ENCODE data around the gene TRAF2. TPM values are rescaled to one million over a fixed set of nuclear protein-coding genes. Genes with fewer than 3 reads are reported as not detected.
"Not testable (repeated sequence)": the region's sequence is repeated elsewhere in the genome, so short reads cannot be mapped to it uniquely, and the experiment has no call there.

The TRAF2 gene
- total RNA-seq (2014; rRNA removed; shearing (Covaris generic); ENCODE audit: low replicate concordance), result 61.9 and 67.0 TPM in 2 replicates

DNA sequence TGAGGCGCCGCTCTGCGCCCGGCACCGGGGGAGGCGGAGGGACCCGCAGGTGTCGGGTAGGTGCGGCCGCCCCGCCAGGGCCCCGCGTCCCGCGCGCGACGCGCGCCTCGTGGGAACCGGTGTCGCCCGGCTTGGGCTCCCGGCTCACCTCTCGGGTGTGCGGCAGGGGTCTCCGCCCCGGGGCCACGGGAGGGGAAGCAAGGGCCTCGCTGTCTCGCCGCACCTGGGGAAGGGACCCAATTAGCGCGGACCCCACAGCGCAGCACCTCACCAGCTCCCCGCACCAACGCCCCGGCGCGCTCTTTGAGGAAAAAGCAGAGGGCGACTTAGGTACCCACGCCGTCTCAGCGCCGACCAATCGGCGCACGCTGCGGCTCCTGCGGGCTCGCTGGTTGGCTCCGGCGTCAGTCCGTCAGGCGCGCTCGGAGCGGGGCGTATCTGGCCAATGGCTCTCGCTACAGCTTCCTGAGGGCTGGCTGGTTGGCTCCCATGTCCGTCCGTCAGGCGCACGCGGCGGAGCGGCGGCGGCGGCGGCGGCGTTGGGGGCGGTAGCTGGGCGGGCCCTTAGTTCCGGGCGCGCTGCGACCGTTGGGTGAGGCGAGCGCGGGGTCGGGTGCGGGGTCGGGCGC is at the start of gene TRAF2:
Gene TRAF2 (plus strand): TSS at position 567 of the 629 bp plus-strand sequence. CDS start 12,225 bp downstream, outside the sequence.
- in situ Hi-C loops (cut with HindIII; ENCODE audit: low pct_unique_long_range_greater_than_20kb, low sequenced_read_pairs), result no loop called here
- DNase-seq (ENCODE audit: low read depth), result peak; percentile 97

- in situ Hi-C loops (cut with HindIII; ENCODE audit: low pct_unique_long_range_greater_than_20kb, low sequenced_read_pairs), result no loop called here
Observed at GRCh38 chr9:136837146-136837855, 49.0 kb upstream of the TRAF2 start.

DNA sequence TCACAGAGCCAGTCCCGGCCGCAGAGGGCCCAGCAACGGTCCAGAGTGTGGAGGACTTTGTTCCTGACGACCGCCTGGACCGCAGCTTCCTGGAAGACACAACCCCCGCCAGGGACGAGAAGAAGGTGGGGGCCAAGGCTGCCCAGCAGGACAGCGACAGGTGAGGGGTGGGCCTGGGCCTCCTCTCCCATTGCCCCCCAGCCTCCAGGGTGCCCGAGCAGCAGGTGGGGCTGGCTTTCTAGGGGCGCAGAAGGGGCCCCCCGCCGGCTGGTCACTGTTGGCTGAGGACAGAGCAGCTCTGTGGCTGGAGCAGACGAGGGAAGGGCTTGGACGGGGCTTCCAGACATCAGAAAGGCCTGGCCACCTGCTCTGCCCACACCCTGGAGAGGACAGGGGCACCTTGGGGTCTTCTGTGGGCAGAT is 48.4 kb upstream of the TRAF2 start:
- in situ Hi-C loops (cut with HindIII; ENCODE audit: low pct_unique_long_range_greater_than_20kb, low sequenced_read_pairs); DNase-seq (ENCODE audit: low read depth): not testable (repeated sequence)

More at GRCh38 chr9:136837146-136837855, 49.0 kb upstream of the TRAF2 start:
- no peak for DNase-seq (ENCODE audit: low read depth)

DNA sequence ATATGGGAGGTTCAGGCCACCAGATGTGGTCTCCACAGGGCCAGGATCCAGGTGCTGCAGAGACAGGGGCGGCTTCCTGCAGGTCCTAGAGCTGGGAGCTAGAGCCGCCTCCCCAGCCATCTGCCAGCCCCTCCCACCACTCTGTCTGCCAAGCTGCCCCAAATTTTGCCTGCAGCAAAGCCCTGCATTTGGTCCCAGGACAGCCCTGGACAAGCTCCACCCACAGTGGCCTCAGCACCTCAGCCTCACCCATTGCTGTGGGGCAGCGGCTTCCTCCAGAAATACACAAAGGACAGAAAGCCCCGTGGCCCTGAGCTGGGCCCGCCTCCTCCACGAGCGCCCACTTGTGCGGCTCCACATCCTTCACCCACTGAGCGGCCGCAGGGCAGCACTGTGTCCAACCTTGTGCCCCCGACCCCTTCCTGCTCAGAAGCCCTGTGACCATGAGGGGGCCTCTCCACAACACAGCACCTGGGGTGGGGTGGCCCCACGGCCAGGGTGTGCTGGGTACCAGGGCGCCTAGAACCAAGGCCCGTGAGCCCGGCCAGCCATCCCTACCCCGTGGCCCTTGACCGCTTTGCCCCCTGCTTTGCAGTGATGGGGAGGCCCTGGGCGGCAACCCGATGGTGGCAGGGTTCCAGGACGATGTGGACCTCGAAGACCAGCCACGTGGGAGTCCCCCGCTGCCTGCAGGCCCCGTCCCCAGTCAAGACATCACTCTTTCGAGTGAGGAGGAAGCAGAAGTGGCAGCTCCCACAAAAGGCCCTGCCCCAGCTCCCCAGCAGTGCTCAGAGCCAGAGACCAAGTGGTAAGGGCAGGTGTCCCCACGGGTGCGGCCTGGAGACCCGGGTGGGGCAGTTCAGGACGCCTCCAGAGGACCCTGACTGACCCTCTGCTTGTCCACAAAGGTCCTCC is 47.7 kb upstream of the TRAF2 start:
- in situ Hi-C loops (cut with HindIII; ENCODE audit: low pct_unique_long_range_greater_than_20kb, low sequenced_read_pairs), result no loop called here
- no peak for DNase-seq (ENCODE audit: low read depth)

DNA sequence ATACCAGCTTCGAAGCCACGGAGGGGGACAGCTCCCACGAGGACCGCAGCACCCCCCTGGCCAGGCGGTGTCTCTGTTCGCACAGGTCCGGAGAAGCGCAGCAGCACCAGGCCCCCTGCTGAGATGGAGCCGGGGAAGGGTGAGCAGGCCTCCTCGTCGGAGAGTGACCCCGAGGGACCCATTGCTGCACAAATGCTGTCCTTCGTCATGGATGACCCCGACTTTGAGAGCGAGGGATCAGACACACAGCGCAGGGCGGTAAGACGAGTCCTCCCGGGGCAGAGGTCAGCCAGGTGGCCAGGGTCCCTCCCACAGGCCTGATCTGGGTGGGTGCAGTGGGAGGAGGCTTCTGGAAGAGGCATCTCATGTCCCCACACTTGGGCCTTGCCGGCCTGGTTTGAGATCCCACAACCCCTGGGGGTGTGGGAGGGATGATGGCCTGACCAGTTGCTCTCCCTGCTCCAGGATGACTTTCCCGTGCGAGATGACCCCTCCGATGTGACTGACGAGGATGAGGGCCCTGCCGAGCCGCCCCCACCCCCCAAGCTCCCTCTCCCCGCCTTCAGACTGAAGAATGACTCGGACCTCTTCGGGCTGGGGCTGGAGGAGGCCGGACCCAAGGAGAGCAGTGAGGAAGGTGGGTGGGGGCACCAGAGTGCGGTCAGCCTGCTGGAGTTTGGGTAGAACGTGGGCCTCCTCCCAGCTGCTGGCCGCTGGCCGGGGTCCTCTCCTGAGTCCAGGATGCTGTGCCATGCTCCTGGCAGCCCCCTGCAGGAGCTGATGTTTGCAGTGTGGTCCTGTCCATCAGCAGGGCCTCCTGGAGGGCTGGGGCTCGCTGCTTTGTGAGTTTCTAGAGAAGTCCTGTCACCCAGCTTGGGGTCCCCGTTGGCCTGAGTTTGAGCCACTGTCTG is 46.8 kb upstream of the TRAF2 start:
- in situ Hi-C loops (cut with HindIII; ENCODE audit: low pct_unique_long_range_greater_than_20kb, low sequenced_read_pairs), result no loop called here
- no peak for DNase-seq (ENCODE audit: low read depth)

GRCh38 chr9:136840140-136840876 is 46.0 kb upstream of the TRAF2 start:
- peak; percentile 31 for DNase-seq (ENCODE audit: low read depth)
- in situ Hi-C loops (cut with HindIII; ENCODE audit: low pct_unique_long_range_greater_than_20kb, low sequenced_read_pairs), result no loop called here

GRCh38 chr9:136840877-136841645 is 45.3 kb upstream of the TRAF2 start:
- in situ Hi-C loops (cut with HindIII; ENCODE audit: low pct_unique_long_range_greater_than_20kb, low sequenced_read_pairs), result no loop called here
- peak; percentile 79 for DNase-seq (ENCODE audit: low read depth)

DNA sequence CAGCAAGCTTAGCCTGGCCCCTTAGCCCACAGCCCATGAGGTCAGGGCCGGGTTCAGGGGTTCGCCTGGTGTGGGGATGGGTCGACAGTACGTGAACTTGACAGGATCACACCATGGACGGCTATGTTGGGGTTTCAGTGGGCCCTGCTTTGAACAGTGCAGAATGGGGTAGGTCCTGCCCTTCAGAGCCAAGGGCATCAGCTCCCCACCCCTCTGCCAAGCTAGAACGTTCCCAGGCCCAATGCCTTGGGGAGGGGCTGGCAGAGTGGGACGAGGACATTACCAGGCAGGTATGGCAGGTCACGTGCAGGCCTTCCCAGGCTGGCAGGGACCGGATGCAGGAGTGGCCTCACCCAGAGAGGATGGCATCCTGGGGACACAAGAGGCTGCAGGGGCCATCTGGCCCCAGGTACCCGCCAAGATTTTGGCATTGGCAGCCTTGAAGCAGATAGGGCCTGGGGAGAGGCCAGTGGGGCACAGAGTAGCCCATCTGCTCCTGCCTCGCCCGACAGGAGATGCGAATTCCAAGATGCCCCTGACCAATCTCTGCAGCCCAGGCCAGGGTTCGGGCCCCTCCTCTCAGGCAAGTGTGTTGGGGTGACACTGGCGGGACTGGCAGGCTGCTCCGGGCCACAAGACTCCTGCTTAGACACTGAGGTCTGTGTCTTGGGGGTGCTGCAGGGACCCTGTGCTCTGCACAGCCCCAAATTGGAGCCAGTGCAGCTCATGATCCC is 44.5 kb upstream of the TRAF2 start:
- DNase-seq (ENCODE audit: low read depth); in situ Hi-C loops (cut with HindIII; ENCODE audit: low pct_unique_long_range_greater_than_20kb, low sequenced_read_pairs): not testable (repeated sequence)

DNA sequence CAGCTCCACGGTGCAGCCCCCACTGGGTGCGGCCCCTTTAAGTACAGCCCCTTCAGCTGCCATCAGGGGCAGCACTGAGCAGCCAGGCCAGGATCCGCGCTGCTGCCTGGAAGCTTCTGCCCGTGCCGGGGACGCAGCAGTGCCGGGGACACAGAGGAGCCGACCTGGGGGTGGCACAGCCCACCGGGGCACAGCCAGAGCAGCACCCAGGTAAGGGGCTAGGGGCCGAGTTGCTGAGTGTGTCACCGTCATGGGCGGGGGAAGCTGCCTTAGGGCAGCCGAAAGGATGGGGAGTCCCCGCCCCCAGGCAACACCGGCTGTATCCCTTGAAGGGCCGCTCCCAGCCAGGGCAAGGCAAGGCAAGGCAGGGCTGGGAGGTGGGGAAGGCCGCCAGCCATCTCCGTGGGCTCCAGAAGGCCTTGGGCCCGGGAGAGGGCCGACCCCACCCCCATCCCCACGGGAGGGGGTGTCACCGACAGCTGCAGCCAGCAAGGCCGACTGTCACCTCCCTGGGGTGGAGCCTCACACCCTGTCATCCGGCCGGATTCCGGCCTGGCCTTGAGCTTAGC is 43.9 kb upstream of the TRAF2 start, which contains the start of gene AJM1:
Gene AJM1 (plus strand): TSS at position 99 of the 569 bp plus-strand sequence. CDS start 1,937 bp downstream, outside the sequence.
- in situ Hi-C loops (cut with HindIII; ENCODE audit: low pct_unique_long_range_greater_than_20kb, low sequenced_read_pairs), result not testable (repeated sequence)
- DNase-seq (ENCODE audit: low read depth), result peak; percentile 70

DNA sequence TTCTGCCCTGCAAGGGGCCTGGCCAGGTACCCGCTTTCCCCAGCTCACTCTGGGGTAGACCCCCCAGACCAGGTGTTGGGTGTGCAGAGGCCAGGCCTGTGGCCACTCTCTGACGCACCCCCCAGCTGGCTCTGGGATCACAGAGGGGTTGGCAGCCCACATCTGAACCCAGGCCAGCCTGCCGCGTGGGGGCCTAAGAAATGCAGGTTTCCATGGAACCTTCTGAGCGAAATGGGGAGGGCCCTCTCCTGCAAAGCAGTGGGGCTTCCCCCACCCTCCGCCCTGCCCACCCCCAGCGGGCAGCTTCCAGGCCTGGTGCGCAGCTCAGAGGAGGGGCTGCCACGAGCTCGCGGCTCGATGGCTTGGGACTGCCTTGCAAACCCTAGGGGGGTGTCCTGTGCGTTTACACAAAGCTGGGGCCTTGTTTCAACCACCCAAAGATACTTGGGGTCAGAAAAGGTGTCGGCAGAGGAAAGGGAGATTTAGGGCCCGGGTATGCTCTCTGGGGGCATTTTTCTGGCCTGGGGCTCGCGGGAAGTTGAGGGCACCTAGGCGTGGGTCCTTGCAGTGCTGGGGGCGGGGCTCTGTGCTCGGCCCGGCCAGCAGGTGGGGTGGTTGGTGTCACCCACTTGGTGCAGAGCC is 43.0 kb upstream of the TRAF2 start:
- DNase-seq (ENCODE audit: low read depth); in situ Hi-C loops (cut with HindIII; ENCODE audit: low pct_unique_long_range_greater_than_20kb, low sequenced_read_pairs): not testable (repeated sequence)

GRCh38 chr9:136843801-136844740 is 42.2 kb upstream of the TRAF2 start:
- in situ Hi-C loops (cut with HindIII; ENCODE audit: low pct_unique_long_range_greater_than_20kb, low sequenced_read_pairs); DNase-seq (ENCODE audit: low read depth): not testable (repeated sequence)

GRCh38 chr9:136844761-136845464 is 41.4 kb upstream of the TRAF2 start:
- in situ Hi-C loops (cut with HindIII; ENCODE audit: low pct_unique_long_range_greater_than_20kb, low sequenced_read_pairs), result no loop called here
- no peak for DNase-seq (ENCODE audit: low read depth)

- no peak for DNase-seq (ENCODE audit: low read depth)
- in situ Hi-C loops (cut with HindIII; ENCODE audit: low pct_unique_long_range_greater_than_20kb, low sequenced_read_pairs), result no loop called here
Observed at GRCh38 chr9:136845465-136846260, 40.7 kb upstream of the TRAF2 start.
